A549 (cell line): ENCODE data around the gene TBC1D22A. TPM values are rescaled to one million over a fixed set of nuclear protein-coding genes. Genes with fewer than 3 reads are reported as not detected.

ENCODE experiments used
- ATAC-seq, 2 experiments: fragments of 200-7000 bp in 1 of 2; fragments of >200 bp in 1 of 2; cut with Nextera tagmentation in 1 of 2; cut with Tn5 transposase in 1 of 2; 3 replicates each; pipeline versions ENCODE4 v1.8.0 to v1.9.1; 2018 to 2020; ENCODE audit warnings: mild to moderate bottlenecking in 1 of 2, moderate library complexity in 1 of 2
- CTCF ChIA-PET: fragments of 300-600 bp; sonication (Branson Sonifier 250); formaldehyde crosslinking; extraction: SDS; loops from one replicate; lab custom pipeline; 2021; ENCODE audit warnings: antibody characterized with exemption, inconsistent platforms; lab: Yijun Ruan, JAX
- POLR2A ChIA-PET: fragments of 350-600 bp; formaldehyde crosslinking; extraction: SDS; loops from one replicate; lab custom pipeline; 2021; ENCODE audit warnings: antibody characterized with exemption, inconsistent platforms; lab: Yijun Ruan, JAX
- DNase-seq, 2 experiments: peaks; one replicate each; pipeline versions ENCODE4 v3.0.0 to v3.0.0-alpha.2; 2011 to 2016; ENCODE audit warnings: low read depth in 1 of 2, low spot score in 1 of 2
- FAIRE-seq: peaks from 2 replicates; lab custom pipeline; 2011; peaks lifted over from hg19 to GRCh38; lab: Jason Lieb, UNC
- H3K27ac ChIP-seq, 2 experiments: fragments of >200 bp; sonication (Bioruptor Twin); formaldehyde crosslinking; 3 replicates each; pipeline ENCODE4 v1.5.1; 2016 to 2017
- H3K4me1 ChIP-seq: fragments of >200 bp; sonication (Bioruptor Twin); formaldehyde crosslinking; 3 replicates; pipeline ENCODE4 v1.6.1; 2016
- H3K4me2 ChIP-seq: fragments of >200 bp; sonication (Bioruptor Twin); formaldehyde crosslinking; 3 replicates; pipeline ENCODE4 v1.6.1; 2016
- H3K4me3 ChIP-seq: fragments of >200 bp; sonication (Bioruptor Twin); formaldehyde crosslinking; 3 replicates; pipeline ENCODE4 v1.5.1; 2016
- H3K9me3 ChIP-seq: fragments of >200 bp; sonication (Bioruptor Twin); formaldehyde crosslinking; 3 replicates; pipeline ENCODE4 v1.6.1; 2016
- CBX2 ChIP-seq: fragments of 200-600 bp; sonication (generic); IDR thresholded peaks from 2 replicates; pipeline ENCODE4 v1.6.1; 2016; ENCODE audit warnings: low read depth, mild to moderate bottlenecking, borderline replicate concordance
- CEBPB ChIP-seq, 2 experiments: fragments of >200 bp in 1 of 2; sonication (Bioruptor Twin) in 1 of 2; formaldehyde crosslinking in 1 of 2; IDR thresholded peaks; 2 replicates each; pipeline ENCODE4 v1.6.1; 2012 to 2016
- CHD2 ChIP-seq: fragments of 150-350 bp; IDR thresholded peaks from 2 replicates; pipeline ENCODE4 v1.6.1; 2014; ENCODE audit warnings: low read length; ENCODE audit not compliant: partially characterized antibody
- CHD4 ChIP-seq: fragments of 200-600 bp; sonication (generic); IDR thresholded peaks from 2 replicates; pipeline ENCODE4 v1.6.1; 2016; ENCODE audit warnings: antibody characterized with exemption, mild to moderate bottlenecking, borderline replicate concordance
- E2F6 ChIP-seq: IDR thresholded peaks from 2 replicates; pipeline ENCODE4 v1.6.1; 2012; ENCODE audit warnings: low read depth, borderline replicate concordance
- ELK1 ChIP-seq: fragments of 150-350 bp; IDR thresholded peaks from 2 replicates; pipeline ENCODE4 v1.6.1; 2014; ENCODE audit warnings: low read depth, mild to moderate bottlenecking, low read length
- EP300 ChIP-seq, 2 experiments: fragments of >200 bp; sonication (Bioruptor Twin); formaldehyde crosslinking; IDR thresholded peaks; 2 replicates in 1 of 2; 3 replicates in 1 of 2; pipeline ENCODE4 v1.6.1; 2016 to 2017
- FOSL2 ChIP-seq, 2 experiments: fragments of 450-650 bp in 1 of 2; fragments of >200 bp in 1 of 2; sonication (Bioruptor Twin) in 1 of 2; formaldehyde crosslinking; IDR thresholded peaks; 2 replicates each; pipeline versions ENCODE4 v1.5.0 to v1.6.1; 2016 to 2020; ENCODE audit warnings: mild to moderate bottlenecking in 1 of 2, moderate library complexity in 1 of 2
- GATA3 ChIP-seq: IDR thresholded peaks from 2 replicates; pipeline ENCODE4 v1.6.1; 2012; ENCODE audit warnings: borderline replicate concordance
- HOXB5 ChIP-seq: fragments of 250-450 bp; sonication (Bioruptor Pico); IDR thresholded peaks from 2 replicates; pipeline ENCODE4 v1.5.0; 2020; ENCODE audit warnings: mild to moderate bottlenecking, moderate library complexity
- JUN ChIP-seq, 2 experiments: fragments of >200 bp; sonication (Bioruptor Twin); formaldehyde crosslinking; IDR thresholded peaks; 2 replicates in 1 of 2; 3 replicates in 1 of 2; pipeline ENCODE4 v1.6.1; 2016 to 2017
- JUNB ChIP-seq: fragments of >200 bp; sonication (Bioruptor Twin); formaldehyde crosslinking; IDR thresholded peaks from 2 replicates; pipeline ENCODE4 v1.6.1; 2016
- MAFK ChIP-seq: fragments of 450-650 bp; IDR thresholded peaks from 2 replicates; pipeline ENCODE4 v1.6.1; 2014; ENCODE audit not compliant: partially characterized antibody
- MYC ChIP-seq: IDR thresholded peaks from 2 replicates; pipeline ENCODE4 v1.6.1; 2012; ENCODE audit warnings: mild to moderate bottlenecking, inconsistent platforms, low read length, improper control_type of control experiment, borderline replicate concordance
- POLR2AphosphoS2 ChIP-seq: conservative IDR thresholded peaks from 2 replicates; pipeline ENCODE4 v1.6.1; 2012; ENCODE audit warnings: low read length, improper control_type of control experiment, inconsistent platforms
- RAD21 ChIP-seq, 2 experiments: fragments of >200 bp in 1 of 2; sonication (Bioruptor Twin) in 1 of 2; formaldehyde crosslinking in 1 of 2; IDR thresholded peaks in 1 of 2; conservative IDR thresholded peaks in 1 of 2; 2 replicates in 1 of 2; 3 replicates in 1 of 2; pipeline ENCODE4 v1.6.1; 2012 to 2018; ENCODE audit warnings: inconsistent platforms in 1 of 2
- RCOR1 ChIP-seq: fragments of 150-350 bp; IDR thresholded peaks from 2 replicates; pipeline ENCODE4 v1.6.1; 2014; ENCODE audit warnings: antibody characterized with exemption, low read length, low read depth
- RFX5 ChIP-seq: fragments of 450-650 bp; IDR thresholded peaks from 2 replicates; pipeline ENCODE4 v1.7.1; 2014; ENCODE audit warnings: antibody characterized with exemption, mild to moderate bottlenecking, moderate library complexity
- RNF2 ChIP-seq: fragments of 200-600 bp; sonication (generic); IDR thresholded peaks from 2 replicates; pipeline ENCODE4 v1.6.1; 2016; ENCODE audit warnings: low read depth, mild to moderate bottlenecking, antibody characterized with exemption, moderate library complexity, borderline replicate concordance
- SREBF2 ChIP-seq: fragments of 450-650 bp; IDR thresholded peaks from 2 replicates; pipeline ENCODE4 v1.6.1; 2014; ENCODE audit warnings: mild to moderate bottlenecking, moderate library complexity
- USF2 ChIP-seq: fragments of 450-650 bp; IDR thresholded peaks from 2 replicates; pipeline ENCODE4 v1.6.1; 2014; ENCODE audit warnings: antibody characterized with exemption
- ZNF302 ChIP-seq: fragments of 250-450 bp; sonication (Bioruptor Pico); IDR thresholded peaks from 2 replicates; pipeline ENCODE4 v1.9.0; 2021; ENCODE audit warnings: inconsistent platforms, mild to moderate bottlenecking, moderate library complexity
- ZSCAN20 ChIP-seq: fragments of 250-450 bp; sonication (Bioruptor Pico); IDR thresholded peaks from 2 replicates; pipeline ENCODE4 v1.8.0; 2022; ENCODE audit warnings: mild to moderate bottlenecking, moderate library complexity
- WGBS: methylation state at CpG from one replicate; pipeline ENCODE4 v1.1.6; 2017; ENCODE audit errors: missing lambda C conversion rate; 5-methylcytosine and 5-hydroxymethylcytosine counted together
- polyA plus RNA-seq, 4 experiments: library from polyadenylated mRNA; depleted of rRNA in 3 of 4; stranded (reverse); fragments of >200 nt; fragmentation: RNase III in 1 of 4; extraction: RNeasy Plus Mini Kit Qiagen cat#74134 plus additional on column Dnase treatment in 1 of 4; gene quantifications; 2 replicates in 3 of 4; 3 replicates in 1 of 4; pipeline ENCODE4 v1.2.3, GENCODE V29; 2011 to 2017
- TF ChIP-seq, protein P1 (sequence below): fragments of 250-450 bp; sonication (Bioruptor Pico); IDR thresholded peaks from 2 replicates; pipeline ENCODE4 v1.5.0; 2020; ENCODE audit warnings: low read depth, mild to moderate bottlenecking, moderate library complexity

Gene TBC1D22A
- polyA plus RNA-seq, 2 of the 4 experiments (the other 2 are of a cell fraction): 8.9 to 10.8 TPM

DNA sequence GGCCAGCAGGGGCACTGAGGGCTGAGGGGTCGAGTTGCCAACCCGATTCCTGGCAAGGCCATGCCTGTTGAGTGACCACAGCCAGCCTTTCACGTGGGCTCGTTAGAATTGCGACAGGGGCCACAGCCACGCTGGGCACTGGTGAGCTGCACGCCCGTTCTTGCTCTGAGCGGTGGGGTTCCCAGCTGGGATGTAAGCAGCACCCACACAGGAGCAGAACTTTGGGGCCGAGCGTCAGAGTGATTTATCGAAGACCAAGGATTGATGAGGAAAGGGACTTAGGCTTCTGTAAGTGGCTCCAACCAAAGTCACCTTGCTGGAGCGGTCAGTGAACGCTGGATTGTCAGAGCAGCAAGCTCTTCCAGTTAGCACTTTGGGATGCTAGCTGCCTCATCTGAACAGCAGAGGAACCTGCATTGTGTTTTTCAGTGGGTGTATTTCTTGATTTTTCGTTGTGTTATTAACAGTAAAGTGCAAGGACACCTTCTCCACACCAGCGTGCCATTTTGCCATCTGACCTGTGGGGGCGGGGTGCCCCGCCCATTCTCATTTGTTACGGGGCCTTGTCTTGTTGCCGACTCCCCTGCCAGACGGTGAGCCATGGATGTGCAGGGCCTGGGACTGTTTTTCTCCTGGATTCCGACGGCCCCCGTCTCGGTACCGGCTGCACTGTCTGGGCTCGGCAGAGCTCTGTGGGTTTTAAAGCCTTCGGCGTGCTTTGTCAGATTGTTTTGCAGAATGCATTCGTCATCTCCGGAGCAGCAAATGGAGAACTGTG lies 202.5 kb downstream of the TBC1D22A start (continued):
- TF ChIP-seq CHD2 (no peak), RCOR1 (no peak), RNF2 (no peak), FOSL2 (IDR thresholded peaks at IDR 0.05) (no peak), FOSL2 (CRISPR knock-in tag; IDR thresholded peaks at IDR 0.05) (no peak)
- TF ChIP-seq, protein P1, sequence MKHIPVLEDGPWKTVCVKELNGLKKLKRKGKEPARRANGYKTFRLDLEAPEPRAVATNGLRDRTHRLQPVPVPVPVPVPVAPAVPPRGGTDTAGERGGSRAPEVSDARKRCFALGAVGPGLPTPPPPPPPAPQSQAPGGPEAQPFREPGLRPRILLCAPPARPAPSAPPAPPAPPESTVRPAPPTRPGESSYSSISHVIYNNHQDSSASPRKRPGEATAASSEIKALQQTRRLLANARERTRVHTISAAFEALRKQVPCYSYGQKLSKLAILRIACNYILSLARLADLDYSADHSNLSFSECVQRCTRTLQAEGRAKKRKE (CRISPR knock-in tag): no peak

- Histone ChIP-seq H3K27ac (no peak overlapping the region), H3K4me2 (no peak overlapping the region), H3K9me3 (no peaks in the 10 kb centered on the region), H3K4me3 (no peak overlapping the region), H3K4me1 (no peaks in the 10 kb centered on the region)
- TF ChIP-seq MYC: no peak
- no peak for TF ChIP-seq ZSCAN20 (CRISPR knock-in tag)
- TF ChIP-seq HOXB5 (CRISPR knock-in tag): no peak
- TF ChIP-seq ELK1: no peak
- no peak for TF ChIP-seq CHD4
- no peak for TF ChIP-seq EP300 (IDR thresholded peaks at IDR 0.05)
- TF ChIP-seq POLR2AphosphoS2: no peak
- TF ChIP-seq RFX5: no peak
- no peak for TF ChIP-seq MAFK
- no peak for TF ChIP-seq CEBPB (IDR thresholded peaks at IDR 0.05)
- TF ChIP-seq SREBF2: no peak
- no peak for TF ChIP-seq RNF2
- no peak for TF ChIP-seq RAD21 (conservative IDR thresholded peaks at IDR 0.05 in 1 of 2, IDR thresholded peaks at IDR 0.05 in 1 of 2)
- TF ChIP-seq USF2: no peak
- TF ChIP-seq JUN (IDR thresholded peaks at IDR 0.05): no peak
- TF ChIP-seq JUNB: no peak
- no peak for TF ChIP-seq E2F6
- no peak for TF ChIP-seq CBX2
- TF ChIP-seq ZNF302 (CRISPR knock-in tag): no peak
- TF ChIP-seq GATA3: no peak
- CTCF ChIA-PET: interaction anchor here (1.0 kb wide), 1 partner anchor 167 kb away, joined by 3 read pairs; no protein-coding TSS in a partner anchor
- DNase-seq: no peak
- POLR2A ChIA-PET: no interaction called here
- no peak for ATAC-seq
- WGBS: 93% methylated on average over 33 of the region's 33 CpGs
- FAIRE-seq: no peak
Measured at GRCh38 chr22:46965555-46966494, 203.4 kb downstream of the TBC1D22A start.
